Gastrocnemius medialis (tissue), 4 donors: ENCODE measurements around the gene KCNJ15. TPM values are rescaled to one million over a fixed set of nuclear protein-coding genes. Genes with fewer than 3 reads are reported as not detected.

Source experiments
- ATAC-seq, 2 donors: fragments of 150-250 bp; one replicate each; pipeline ENCODE4 v1.9.1; 2016
- DNase-seq, 2 donors: peaks; one replicate each; pipeline ENCODE4 v3.0.0-alpha.2; 2019
- H3K27ac ChIP-seq, 4 donors: fragments of 200-600 bp; sonication (generic); 1 replicate in 1 of 4; 2 replicates in 3 of 4; pipeline ENCODE4 v1.5.1; 2016 to 2018; ENCODE audit warnings: mild to moderate bottlenecking in 2 of 4, moderate library complexity in 1 of 4
- H3K27me3 ChIP-seq, 3 donors: fragments of 200-600 bp; sonication (generic) in 2 of 3; 1 replicate in 1 of 3; 2 replicates in 2 of 3; pipeline versions ENCODE4 v1.5.1 to v1.6.0; 2016 to 2019; ENCODE audit warnings: mild to moderate bottlenecking in 1 of 3, moderate library complexity in 1 of 3
- H3K36me3 ChIP-seq, 2 donors: fragments of 200-600 bp; sonication (generic) in 1 of 2; one replicate each; pipeline ENCODE4 v1.5.1; 2017 to 2018
- H3K4me1 ChIP-seq, 2 donors: fragments of 200-600 bp; sonication (generic) in 1 of 2; one replicate each; pipeline ENCODE4 v1.5.1; 2016 to 2017; ENCODE audit warnings: mild to moderate bottlenecking in 2 of 2
- H3K4me3 ChIP-seq, 4 donors: fragments of 200-600 bp; sonication (generic) in 3 of 4; 1 replicate in 1 of 4; 2 replicates in 3 of 4; pipeline ENCODE4 v1.5.1; 2016 to 2019; ENCODE audit warnings: mild to moderate bottlenecking in 2 of 4
- H3K9me3 ChIP-seq, 3 donors: fragments of 200-600 bp; sonication (generic) in 2 of 3; 1 replicate in 1 of 3; 2 replicates in 2 of 3; pipeline ENCODE4 v1.5.1; 2016 to 2019
- CTCF ChIP-seq, 5 experiments: fragments of 450-650 bp in 3 of 5; fragments of 200-600 bp in 2 of 5; sonication (generic) in 2 of 5; IDR thresholded peaks in 4 of 5; conservative IDR thresholded peaks in 1 of 5; 1 replicate in 4 of 5; 2 replicates in 1 of 5; pipeline ENCODE4 v1.5.1; 2016 to 2019; ENCODE audit warnings: antibody characterized with exemption in 5 of 5, mild to moderate bottlenecking in 3 of 5, moderate library complexity in 3 of 5
- POLR2A ChIP-seq, 2 donors: fragments of 450-650 bp; IDR thresholded peaks; one replicate each; pipeline ENCODE4 v1.6.1; 2017; ENCODE audit warnings: antibody characterized with exemption in 2 of 2, mild to moderate bottlenecking in 2 of 2, moderate library complexity in 2 of 2
- in situ Hi-C, 4 donors: fragments of 200-750 bp; cut with MboI; loops; one replicate each; pipeline versions ENCODE4 v1.15.0 to v1.8.0; 2017; ENCODE audit warnings: low sequenced_read_pairs in 4 of 4
- intact Hi-C: fragments of 100-400 bp; cut with DNase I; formaldehyde crosslinking; loops from one replicate; pipeline ENCODE4 v1.15.1; 2023; ENCODE audit warnings: low total_unique reads
- total RNA-seq, 4 donors: library from RNA; depleted of rRNA; stranded (reverse); fragments of >200 nt; gene quantifications; one replicate each; pipeline versions ENCODE4 v1.1.0 to v1.2.3, GENCODE V29; 2016

KCNJ15 gene
- total RNA-seq, 4 donors from 2014 or later, result 0.24 to 1.5 (median 0.37) TPM

DNA sequence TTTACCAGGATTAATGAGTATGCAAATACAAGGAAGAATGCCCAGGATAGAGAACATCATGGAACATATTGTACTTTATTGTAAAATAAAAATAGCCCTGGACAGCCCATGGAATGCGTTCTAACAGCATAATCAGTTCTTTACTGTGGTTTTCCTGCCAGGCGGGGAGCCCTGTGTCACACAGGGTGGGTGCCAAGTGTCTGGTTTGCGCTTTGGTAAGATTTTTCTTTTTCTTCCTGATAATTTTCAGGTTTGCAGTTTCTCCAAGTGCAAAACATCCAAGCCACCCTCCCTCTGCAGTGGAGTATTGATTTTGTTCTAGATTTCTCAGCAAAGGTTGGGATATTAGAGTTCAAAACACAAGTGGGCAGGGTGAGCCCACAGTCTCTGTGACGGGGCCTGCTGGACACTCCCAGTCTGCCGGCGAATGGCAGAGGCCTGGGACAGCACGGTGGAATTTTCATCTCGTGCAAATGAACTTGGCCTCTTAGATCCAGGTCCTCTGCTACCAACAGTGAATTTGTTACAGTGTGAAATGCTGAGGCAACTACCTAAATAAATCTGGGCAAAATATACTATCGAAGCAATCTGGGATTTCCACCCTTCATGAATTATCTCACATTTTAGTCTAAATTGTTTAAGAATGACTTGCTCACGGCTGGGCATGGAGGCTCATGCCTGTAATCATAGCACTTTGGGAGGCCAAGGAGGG, 15.6 kb upstream of the KCNJ15 start:
- ATAC-seq (no peak), DNase-seq (no peak)
- Histone ChIP-seq H3K4me1 (no peaks in the 10 kb centered on the region), H3K27ac (no peak overlapping the region), H3K4me3 (no peak overlapping the region), H3K9me3 (no peaks in the 10 kb centered on the region), H3K36me3 (no peaks in the 10 kb centered on the region), H3K27me3 (no peaks in the 10 kb centered on the region)
- intact Hi-C loops, result no loop called here
- TF ChIP-seq CTCF (IDR thresholded peaks at IDR 0.05 in 4 of 5, conservative IDR thresholded peaks at IDR 0.05 in 1 of 5) (no peak), POLR2A (IDR thresholded peaks at IDR 0.05) (no peak)
- in situ Hi-C loops, result no loop called here

- Histone ChIP-seq H3K4me3 (no peak overlapping the region), H3K27me3 (no peaks in the 10 kb centered on the region), H3K36me3 (no peaks in the 10 kb centered on the region), H3K9me3 (no peaks in the 10 kb centered on the region), H3K27ac (no peak overlapping the region), H3K4me1 (no peaks in the 10 kb centered on the region)
- DNase-seq (no peak), ATAC-seq (no peak)
- intact Hi-C loops, result no loop called here
- no peak for TF ChIP-seq POLR2A (IDR thresholded peaks at IDR 0.05)
- no peak for TF ChIP-seq CTCF (IDR thresholded peaks at IDR 0.05 in 4 of 5, conservative IDR thresholded peaks at IDR 0.05 in 1 of 5)
- in situ Hi-C loops, result no loop called here
Measured at GRCh38 chr21:38242061-38242460, 14.7 kb upstream of the KCNJ15 start.

- Histone ChIP-seq H3K27ac (no peak overlapping the region), H3K27me3 (no peaks in the 10 kb centered on the region), H3K4me3 (no peak overlapping the region), H3K36me3 (no peaks in the 10 kb centered on the region), H3K9me3 (no peaks in the 10 kb centered on the region), H3K4me1 (no peaks in the 10 kb centered on the region)
- TF ChIP-seq POLR2A (IDR thresholded peaks at IDR 0.05), result no peak
- TF ChIP-seq CTCF (IDR thresholded peaks at IDR 0.05 in 4 of 5, conservative IDR thresholded peaks at IDR 0.05 in 1 of 5), result no peak
- intact Hi-C loops, result no loop called here
- no peak for ATAC-seq
- DNase-seq, result no peak
- in situ Hi-C loops, result no loop called here
Measured at GRCh38 chr21:38243732-38244406, 12.9 kb upstream of the KCNJ15 start.

DNA sequence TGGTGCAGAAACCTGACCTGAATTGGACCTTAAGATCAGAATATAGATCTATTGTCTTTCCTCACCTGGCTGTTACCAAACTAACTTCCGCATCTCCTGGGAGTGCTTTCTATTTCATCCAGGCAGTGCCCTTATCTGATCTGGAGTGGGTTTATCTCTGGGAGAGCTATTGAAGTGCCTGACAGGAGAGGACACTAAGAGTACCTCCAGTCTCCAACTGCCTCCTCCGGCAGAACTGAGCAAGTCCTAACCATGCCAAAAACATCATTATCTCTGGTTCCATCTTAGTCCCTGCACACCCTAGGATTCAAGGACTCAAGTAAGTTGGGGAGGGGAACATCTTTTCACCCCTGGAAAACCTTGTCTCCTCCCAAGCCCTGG, 12.4 kb upstream of the KCNJ15 start:
- intact Hi-C loops (no loop called here), in situ Hi-C loops (no loop called here)
- DNase-seq (no peak), ATAC-seq (no peak)
- H3K9me3 ChIP-seq, result no peaks in the 10 kb centered on the region
- no peaks in the 10 kb centered on the region for H3K4me1 ChIP-seq
- no peak overlapping the region for H3K27ac ChIP-seq
- H3K4me3 ChIP-seq, result no peak overlapping the region
- no peaks in the 10 kb centered on the region for H3K36me3 ChIP-seq
- H3K27me3 ChIP-seq, result no peaks in the 10 kb centered on the region
- TF ChIP-seq POLR2A (IDR thresholded peaks at IDR 0.05) (no peak), CTCF (IDR thresholded peaks at IDR 0.05 in 4 of 5, conservative IDR thresholded peaks at IDR 0.05 in 1 of 5) (no peak)
